H9 (cell line): ENCODE results near the gene DCPS. TPM values are rescaled to one million over a fixed set of nuclear protein-coding genes. Genes with fewer than 3 reads are reported as not detected.

Experiments used
- DNase-seq: peaks from one replicate; pipeline ENCODE4 v3.0.0-alpha.2; 2017
- H2AFZ ChIP-seq: one replicate; pipeline ENCODE4 v1.6.1; 2013; ENCODE audit warnings: mild to moderate bottlenecking, low read length, control low read depth, moderate library complexity
- H2AK5ac ChIP-seq: 2 replicates; pipeline ENCODE4 v1.6.1; 2013; ENCODE audit warnings: low read length, control low read depth, mixed read lengths; ENCODE audit not compliant: insufficient read length
- H2BK120ac ChIP-seq: one replicate; pipeline ENCODE4 v1.6.1; 2013; ENCODE audit warnings: low read depth, mild to moderate bottlenecking, low read length, control low read depth, inconsistent platforms; ENCODE audit not compliant: poor library complexity, severe bottlenecking
- H2BK12ac ChIP-seq: 2 replicates; pipeline ENCODE4 v1.6.1; 2013; ENCODE audit warnings: low read length, control low read depth, mixed read lengths, low read depth; ENCODE audit not compliant: insufficient read length
- H2BK15ac ChIP-seq: 2 replicates; pipeline ENCODE4 v1.6.1; 2013; ENCODE audit warnings: low read depth, low read length, control low read depth
- H2BK20ac ChIP-seq: one replicate; pipeline ENCODE4 v1.6.1; 2013; ENCODE audit warnings: low read depth, mild to moderate bottlenecking, low read length, control low read depth, inconsistent platforms; ENCODE audit not compliant: poor library complexity, severe bottlenecking
- H2BK5ac ChIP-seq: 2 replicates; pipeline ENCODE4 v1.6.1; 2013; ENCODE audit warnings: low read length, control low read depth, mixed read lengths; ENCODE audit not compliant: insufficient read length
- H3K14ac ChIP-seq: 2 replicates; pipeline ENCODE4 v1.6.1; 2013; ENCODE audit warnings: low read length, control low read depth; ENCODE audit not compliant: insufficient read depth
- H3K18ac ChIP-seq: 2 replicates; pipeline ENCODE4 v1.6.1; 2013; ENCODE audit warnings: low read depth, mild to moderate bottlenecking, mixed read lengths, low read length, control low read depth; ENCODE audit not compliant: insufficient read length
- H3K23ac ChIP-seq: 2 replicates; pipeline ENCODE4 v1.6.1; 2013; ENCODE audit warnings: low read length, control low read depth, mixed read lengths, low read depth; ENCODE audit not compliant: insufficient read length
- H3K23me2 ChIP-seq: 2 replicates; pipeline ENCODE4 v1.6.1; 2013; ENCODE audit warnings: low read depth, mild to moderate bottlenecking, mixed read lengths, low read length, control low read depth; ENCODE audit not compliant: insufficient read length, poor library complexity, severe bottlenecking
- H3K27ac ChIP-seq: 2 replicates; pipeline ENCODE4 v1.5.1; 2013; ENCODE audit warnings: low read length, control low read depth, mixed read lengths, low read depth; ENCODE audit not compliant: insufficient read length
- H3K27me3 ChIP-seq: 2 replicates; pipeline ENCODE4 v1.6.1; 2013; ENCODE audit warnings: low read length, control low read depth, inconsistent platforms; ENCODE audit not compliant: insufficient read depth
- H3K4ac ChIP-seq: 2 replicates; pipeline ENCODE4 v1.6.1; 2013; ENCODE audit warnings: low read depth, mild to moderate bottlenecking, control low read depth, inconsistent platforms, low read length, moderate library complexity
- H3K4me1 ChIP-seq: 2 replicates; pipeline ENCODE4 v1.6.1; 2013; ENCODE audit warnings: low read length, control low read depth, inconsistent platforms; ENCODE audit not compliant: insufficient read depth
- H3K4me2 ChIP-seq: 2 replicates; pipeline ENCODE4 v1.6.1; 2013; ENCODE audit warnings: low read length, control low read depth, mixed read lengths; ENCODE audit not compliant: insufficient read length, insufficient read depth
- H3K56ac ChIP-seq: 2 replicates; pipeline ENCODE4 v1.6.1; 2013; ENCODE audit warnings: low read depth, mild to moderate bottlenecking, mixed read lengths, low read length, control low read depth; ENCODE audit not compliant: insufficient read length
- H3K79me1 ChIP-seq: 2 replicates; pipeline ENCODE4 v1.6.1; 2013; ENCODE audit warnings: low read depth, mild to moderate bottlenecking, moderate library complexity, low read length, control low read depth, inconsistent platforms; ENCODE audit not compliant: insufficient read depth, poor library complexity, severe bottlenecking
- H3K79me2 ChIP-seq: 2 replicates; pipeline ENCODE4 v1.6.1; 2013; ENCODE audit warnings: low read length, control low read depth, inconsistent platforms; ENCODE audit not compliant: insufficient read depth
- H3K9ac ChIP-seq: 2 replicates; pipeline ENCODE4 v1.6.1; 2013; ENCODE audit warnings: low read length, control low read depth, mixed read lengths; ENCODE audit not compliant: insufficient read length; ENCODE audit errors: extremely low read depth
- H3K9me3 ChIP-seq: one replicate; pipeline ENCODE4 v1.6.1; 2013; ENCODE audit warnings: low read depth, low read length, inconsistent platforms; ENCODE audit not compliant: control insufficient read depth
- H3T11ph ChIP-seq: one replicate; pipeline ENCODE4 v1.6.1; 2013; ENCODE audit warnings: mild to moderate bottlenecking, low read length, control low read depth, inconsistent platforms
- H4K20me1 ChIP-seq: one replicate; pipeline ENCODE4 v1.6.1; 2013; ENCODE audit not compliant: control insufficient read depth, insufficient read length, insufficient read depth
- H4K5ac ChIP-seq: 2 replicates; pipeline ENCODE4 v1.6.1; 2013; ENCODE audit warnings: low read depth, mild to moderate bottlenecking, mixed read lengths, low read length, control low read depth; ENCODE audit not compliant: insufficient read length
- H4K8ac ChIP-seq: replicated peaks from 2 replicates; pipeline ENCODE4 v1.6.1; 2013; ENCODE audit warnings: low read length, control low read depth, mixed read lengths, low read depth; ENCODE audit not compliant: insufficient read length
- H4K91ac ChIP-seq: 2 replicates; pipeline ENCODE4 v1.6.1; 2013; ENCODE audit warnings: low read depth, mild to moderate bottlenecking, moderate library complexity, mixed read lengths, low read length, control low read depth; ENCODE audit not compliant: insufficient read length
- H3K27ac Mint-ChIP-seq, 3 experiments: 2 replicates in 2 of 3; 3 replicates in 1 of 3; pipeline ENCODE4 v1.8.0; 2020 to 2021; ENCODE audit warnings: mixed read lengths in 3 of 3, mild to moderate bottlenecking in 1 of 3, moderate library complexity in 1 of 3
- H3K27me3 Mint-ChIP-seq: 2 replicates; pipeline ENCODE4 v1.8.0; 2021; ENCODE audit warnings: low read depth, mild to moderate bottlenecking, moderate library complexity, mixed read lengths
- H3K36me3 Mint-ChIP-seq, 3 experiments: 2 replicates in 2 of 3; 3 replicates in 1 of 3; pipeline ENCODE4 v1.8.0; 2020 to 2021; ENCODE audit warnings: low read depth in 3 of 3, mixed read lengths in 3 of 3; ENCODE audit not compliant: insufficient read depth in 1 of 3
- H3K4me1 Mint-ChIP-seq, 2 experiments: 2 replicates each; pipeline ENCODE4 v1.8.0; 2020; ENCODE audit warnings: mixed read lengths in 2 of 2
- H3K4me3 Mint-ChIP-seq, 2 experiments: 2 replicates in 1 of 2; 3 replicates in 1 of 2; pipeline ENCODE4 v1.8.0; 2020 to 2021; ENCODE audit warnings: mild to moderate bottlenecking in 2 of 2, mixed read lengths in 2 of 2, moderate library complexity in 1 of 2
- H3K9me3 Mint-ChIP-seq, 2 experiments: 2 replicates in 1 of 2; 3 replicates in 1 of 2; pipeline ENCODE4 v1.8.0; 2020; ENCODE audit warnings: mild to moderate bottlenecking in 2 of 2, mixed read lengths in 2 of 2, moderate library complexity in 1 of 2
- CTCF ChIP-seq: fragments of 200-600 bp; sonication (generic); conservative IDR thresholded peaks from 3 replicates; pipeline ENCODE4 v1.8.0; 2021; ENCODE audit warnings: antibody characterized with exemption, mild to moderate bottlenecking
- WGBS: extraction: QIAGEN DNeasy Blood & Tissue Kit; methylation state at CpG from one replicate; pipeline ENCODE4 v1.1.7; 2013; ENCODE audit warnings: missing lambda C conversion rate, low lambda C conversion rate, mixed read lengths; ENCODE audit not compliant: insufficient read length; ENCODE audit errors: extremely low coverage; 5-methylcytosine and 5-hydroxymethylcytosine counted together
- total RNA-seq: library from RNA; stranded (reverse); gene quantifications from 2 replicates; pipeline ENCODE4 v1.2.1, GENCODE V29; 2021

The DCPS gene
- total RNA-seq, 1 experiment from 2014 or later, result 27.7 TPM

GRCh38 chr11:126257764-126258163 lies 46.1 kb upstream of the DCPS start:
- no peak overlapping the region for H3K23ac ChIP-seq
- H3K14ac ChIP-seq, result no peak overlapping the region
- no peak overlapping the region for H2AFZ ChIP-seq
- H3K79me2 ChIP-seq, result no peaks in the 10 kb centered on the region
- H3K27me3 ChIP-seq, result no peaks in the 10 kb centered on the region
- H3K4me2 ChIP-seq, result no peak overlapping the region
- H3K9ac ChIP-seq, result no peak overlapping the region
- WGBS, result no CpG with 5 or more reads among the region's 2 CpGs
- H3T11ph ChIP-seq, result no peak overlapping the region
- H3K4me1 Mint-ChIP-seq, result no peaks in the 10 kb centered on the region
- H3K4ac ChIP-seq, result no peak overlapping the region
- no peak overlapping the region for H2BK5ac ChIP-seq
- H2BK20ac ChIP-seq, result no peak overlapping the region
- no peak overlapping the region for H4K91ac ChIP-seq
- no peak overlapping the region for H3K56ac ChIP-seq
- peaks cover 7 to 59% (median 42%) of the 10 kb centered on the region in 3 experiments; a peak in 5 of 7 replicates for H3K36me3 Mint-ChIP-seq
- H3K9me3 Mint-ChIP-seq, result no peaks in the 10 kb centered on the region
- no peak overlapping the region for H3K4me3 Mint-ChIP-seq
- no peaks in the 10 kb centered on the region for H3K27me3 Mint-ChIP-seq
- H3K9me3 ChIP-seq, result no peaks in the 10 kb centered on the region
- no peaks in the 10 kb centered on the region for H3K79me1 ChIP-seq
- H2BK15ac ChIP-seq, result no peak overlapping the region
- H3K27ac ChIP-seq, result no peak overlapping the region
- no peak overlapping the region for H2BK120ac ChIP-seq
- no peak for TF ChIP-seq CTCF
- no peak overlapping the region for H2BK12ac ChIP-seq
- no peak overlapping the region for H3K18ac ChIP-seq
- no peaks in the 10 kb centered on the region for H4K20me1 ChIP-seq
- no peak overlapping the region for H4K8ac ChIP-seq
- DNase-seq, result no peak
- H4K5ac ChIP-seq, result no peak overlapping the region
- H3K27ac Mint-ChIP-seq, result no peak overlapping the region
- no peaks in the 10 kb centered on the region for H3K4me1 ChIP-seq
- H3K23me2 ChIP-seq, result no peaks in the 10 kb centered on the region
- no peak overlapping the region for H2AK5ac ChIP-seq
